SK-N-SH (cell line): Measurements from ENCODE around the gene ENTPD2. TPM values are rescaled to one million over a fixed set of nuclear protein-coding genes. Genes with fewer than 3 reads are reported as not detected.
A peak's percentile ranks its signal among the peaks of the same experiment; 100 is the strongest.

Experiments used
- CTCF ChIA-PET: fragments of 300-600, 350-600 bp; formaldehyde crosslinking; extraction: SDS; loops from one replicate; lab custom pipeline; 2021; lab: Yijun Ruan, JAX
- POLR2A ChIA-PET: fragments of 350-600 bp; sonication (Branson Sonifier 250); formaldehyde crosslinking; extraction: SDS; loops from one replicate; lab custom pipeline; 2020; ENCODE audit warnings: antibody characterized with exemption, inconsistent platforms; lab: Yijun Ruan, JAX
- DNase-seq: peaks from one replicate; pipeline ENCODE4 v3.0.0; 2012
- H2AFZ ChIP-seq: fragments of 200-600 bp; sonication (generic); 2 replicates; pipeline ENCODE4 v1.8.1; 2016; ENCODE audit warnings: antibody characterized with exemption, mild to moderate bottlenecking, low read depth
- H3F3A ChIP-seq: fragments of 200-600 bp; sonication (generic); replicated peaks from 2 replicates; pipeline ENCODE3; 2016; ENCODE audit warnings: antibody characterized with exemption, mild to moderate bottlenecking; ENCODE audit not compliant: insufficient read depth
- H3K27ac ChIP-seq, 2 experiments: fragments of 200-500 bp in 1 of 2; fragments of 200-600 bp in 1 of 2; sonication (Bioruptor generic) in 1 of 2; sonication (generic), shearing (Covaris generic) in 1 of 2; 2 replicates each; pipeline versions ENCODE4 v1.5.1 to v1.6.1; 2014 to 2016; ENCODE audit warnings: low read depth in 2 of 2, inconsistent platforms in 1 of 2, low read length in 1 of 2, mild to moderate bottlenecking in 1 of 2, mixed read lengths in 1 of 2
- H3K27me3 ChIP-seq: fragments of 200-600 bp; sonication (generic), shearing (Covaris generic); 2 replicates; pipeline ENCODE4 v1.6.1; 2016; ENCODE audit warnings: mixed run types; ENCODE audit not compliant: insufficient read depth
- H3K36me3 ChIP-seq, 2 experiments: fragments of 200-500 bp in 1 of 2; fragments of 200-600 bp in 1 of 2; sonication (Bioruptor generic) in 1 of 2; sonication (generic) in 1 of 2; replicated peaks in 1 of 2; 2 replicates each; pipeline versions ENCODE3 to v1.5.1; 2014 to 2016; ENCODE audit warnings: low read length in 1 of 2, mild to moderate bottlenecking in 1 of 2; ENCODE audit not compliant: insufficient read depth in 2 of 2, control insufficient read depth in 1 of 2
- H3K4me1 ChIP-seq, 2 experiments: fragments of 200-500 bp in 1 of 2; fragments of 200-600 bp in 1 of 2; sonication (Bioruptor generic) in 1 of 2; sonication (generic), shearing (Covaris generic) in 1 of 2; 2 replicates each; pipeline versions ENCODE4 v1.5.1 to v1.6.1; 2014 to 2016; ENCODE audit warnings: low read depth in 1 of 2, low read length in 1 of 2, mixed run types in 1 of 2; ENCODE audit not compliant: insufficient read depth in 2 of 2, control insufficient read depth in 1 of 2
- H3K4me2 ChIP-seq: fragments of 200-600 bp; sonication (generic), shearing (Covaris generic); 2 replicates; pipeline ENCODE4 v1.6.1; 2017; ENCODE audit warnings: mixed run types
- H3K4me3 ChIP-seq, 2 experiments: fragments of 200-500 bp in 1 of 2; fragments of 200-600 bp in 1 of 2; sonication (Bioruptor generic) in 1 of 2; sonication (generic), shearing (Covaris generic) in 1 of 2; 2 replicates each; pipeline versions ENCODE4 v1.5.1 to v1.8.1; 2014 to 2016; ENCODE audit warnings: low read depth in 2 of 2, inconsistent platforms in 1 of 2, low read length in 1 of 2, mild to moderate bottlenecking in 1 of 2, mixed read lengths in 1 of 2, moderate library complexity in 1 of 2
- H3K79me2 ChIP-seq: fragments of 200-600 bp; sonication (generic); 2 replicates; pipeline ENCODE4 v1.8.1; 2017; ENCODE audit warnings: mild to moderate bottlenecking; ENCODE audit not compliant: insufficient read depth
- H3K9ac ChIP-seq: fragments of 200-600 bp; sonication (generic); 2 replicates; pipeline ENCODE4 v1.6.1; 2017; ENCODE audit warnings: mixed run types
- H3K9me2 ChIP-seq: fragments of 200-600 bp; sonication (generic); 2 replicates; pipeline ENCODE4 v1.6.1; 2017; ENCODE audit warnings: mixed run types
- H3K9me3 ChIP-seq: fragments of 200-600 bp; sonication (generic); 2 replicates; pipeline ENCODE4 v1.6.1; 2017; ENCODE audit warnings: mixed run types, mild to moderate bottlenecking, moderate library complexity
- H4K20me1 ChIP-seq: fragments of 200-600 bp; sonication (generic); 2 replicates; pipeline ENCODE4 v1.6.1; 2017; ENCODE audit warnings: mild to moderate bottlenecking, mixed run types; ENCODE audit not compliant: insufficient read depth
- ELF1 ChIP-seq: IDR thresholded peaks from 2 replicates; pipeline ENCODE4 v1.4.0; 2012
- FOSL2 ChIP-seq: IDR thresholded peaks from 2 replicates; pipeline ENCODE4 v1.4.0; 2012; ENCODE audit warnings: low read depth, mild to moderate bottlenecking, moderate library complexity, borderline replicate concordance
- FOXM1 ChIP-seq: IDR thresholded peaks from 2 replicates; pipeline ENCODE4 v1.4.0; 2012; ENCODE audit warnings: low read depth, mild to moderate bottlenecking
- JUND ChIP-seq: IDR thresholded peaks from 2 replicates; pipeline ENCODE4 v1.4.0; 2012
- MEF2A ChIP-seq: IDR thresholded peaks from 2 replicates; pipeline ENCODE4 v1.4.0; 2012; ENCODE audit warnings: low read depth, borderline replicate concordance
- YY1 ChIP-seq: IDR thresholded peaks from 2 replicates; pipeline ENCODE4 v1.4.0; 2012; ENCODE audit warnings: low read depth, mild to moderate bottlenecking
- WGBS: methylation state at CpG from one replicate; pipeline ENCODE4 v1.1.6; 2017; ENCODE audit warnings: low lambda C conversion rate; 5-methylcytosine and 5-hydroxymethylcytosine counted together
- polyA plus RNA-seq, 3 experiments: library from polyadenylated mRNA; depleted of rRNA; stranded (reverse); fragments of >200 nt; gene quantifications; 2 replicates each; pipeline ENCODE4 v1.2.3, GENCODE V29; 2012
- TF ChIP-seq, protein P1 (sequence below): IDR thresholded peaks from 2 replicates; pipeline ENCODE4 v1.4.0; 2012; ENCODE audit warnings: low read depth, borderline replicate concordance
- TF ChIP-seq, protein P2 (sequence below): fragments of 150-350 bp; IDR thresholded peaks from 2 replicates; pipeline ENCODE4 v1.6.1; 2016; ENCODE audit warnings: mild to moderate bottlenecking, low read depth, low read length

The ENTPD2 gene
- polyA plus RNA-seq, 1 of the 3 experiments (the other 2 are of a cell fraction) = not detected

DNA sequence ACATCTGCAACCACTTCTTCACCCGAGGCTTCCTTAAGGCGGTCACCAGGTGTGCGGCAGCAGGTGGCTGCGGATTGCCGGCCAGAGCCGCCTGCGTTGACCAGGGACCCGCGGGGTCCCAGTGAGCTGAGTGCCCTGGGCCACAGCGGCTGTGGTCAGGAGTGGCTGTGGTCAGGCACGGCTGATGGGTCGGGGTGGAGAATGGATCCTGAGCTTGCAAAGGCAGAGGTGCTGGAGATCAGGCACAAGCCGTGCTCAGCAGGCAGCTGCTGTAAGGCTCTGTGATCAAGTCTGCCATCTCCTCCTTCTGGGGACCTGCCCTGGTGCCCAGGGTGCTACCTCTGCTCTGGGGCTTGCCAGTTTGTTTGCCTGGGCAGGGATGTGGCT is 25.5 kb upstream of the ENTPD2 start:
- no peak for DNase-seq
- peaks cover 23% of the 10 kb centered on the region for H3F3A ChIP-seq
- no peaks in the 10 kb centered on the region for H3K9me3 ChIP-seq
- no peaks in the 10 kb centered on the region for H4K20me1 ChIP-seq
- no peak overlapping the region for H3K4me3 ChIP-seq
- peaks cover 3 to 8% of the 10 kb centered on the region in 2 experiments for H3K36me3 ChIP-seq
- H3K79me2 ChIP-seq = no peaks in the 10 kb centered on the region
- TF ChIP-seq YY1 (no peak), ELF1 (no peak)
- TF ChIP-seq, protein P1, sequence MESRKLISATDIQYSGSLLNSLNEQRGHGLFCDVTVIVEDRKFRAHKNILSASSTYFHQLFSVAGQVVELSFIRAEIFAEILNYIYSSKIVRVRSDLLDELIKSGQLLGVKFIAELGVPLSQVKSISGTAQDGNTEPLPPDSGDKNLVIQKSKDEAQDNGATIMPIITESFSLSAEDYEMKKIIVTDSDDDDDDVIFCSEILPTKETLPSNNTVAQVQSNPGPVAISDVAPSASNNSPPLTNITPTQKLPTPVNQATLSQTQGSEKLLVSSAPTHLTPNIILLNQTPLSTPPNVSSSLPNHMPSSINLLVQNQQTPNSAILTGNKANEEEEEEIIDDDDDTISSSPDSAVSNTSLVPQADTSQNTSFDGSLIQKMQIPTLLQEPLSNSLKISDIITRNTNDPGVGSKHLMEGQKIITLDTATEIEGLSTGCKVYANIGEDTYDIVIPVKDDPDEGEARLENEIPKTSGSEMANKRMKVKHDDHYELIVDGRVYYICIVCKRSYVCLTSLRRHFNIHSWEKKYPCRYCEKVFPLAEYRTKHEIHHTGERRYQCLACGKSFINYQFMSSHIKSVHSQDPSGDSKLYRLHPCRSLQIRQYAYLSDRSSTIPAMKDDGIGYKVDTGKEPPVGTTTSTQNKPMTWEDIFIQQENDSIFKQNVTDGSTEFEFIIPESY = no peak
- TF ChIP-seq, protein P2, sequence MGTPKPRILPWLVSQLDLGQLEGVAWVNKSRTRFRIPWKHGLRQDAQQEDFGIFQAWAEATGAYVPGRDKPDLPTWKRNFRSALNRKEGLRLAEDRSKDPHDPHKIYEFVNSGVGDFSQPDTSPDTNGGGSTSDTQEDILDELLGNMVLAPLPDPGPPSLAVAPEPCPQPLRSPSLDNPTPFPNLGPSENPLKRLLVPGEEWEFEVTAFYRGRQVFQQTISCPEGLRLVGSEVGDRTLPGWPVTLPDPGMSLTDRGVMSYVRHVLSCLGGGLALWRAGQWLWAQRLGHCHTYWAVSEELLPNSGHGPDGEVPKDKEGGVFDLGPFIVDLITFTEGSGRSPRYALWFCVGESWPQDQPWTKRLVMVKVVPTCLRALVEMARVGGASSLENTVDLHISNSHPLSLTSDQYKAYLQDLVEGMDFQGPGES = no peak
- no peaks in the 10 kb centered on the region for H3K27me3 ChIP-seq
- 86% methylated on average over 10 of the region's 13 CpGs for WGBS
- no peak overlapping the region for H2AFZ ChIP-seq
- ChIA-PET POLR2A (interaction anchor here (0.6 to 0.7 kb wide), 2 partner anchors 9 to 53 kb away, joined by 3 read pairs; partner anchors contain the start of gene SAPCD2), CTCF (interaction anchor here (0.7 to 1.9 kb wide), 5 partner anchors 9 to 147 kb away, joined by 3 to 8 read pairs (median 5); partner anchors contain the start of genes NPDC1, RNF224 and SAPCD2)
- no peak overlapping the region for H3K9ac ChIP-seq
- H3K4me2 ChIP-seq = no peak overlapping the region
- peaks cover 8 to 9% of the 10 kb centered on the region in 2 experiments; a peak in 2 of 4 replicates for H3K4me1 ChIP-seq
- H3K27ac ChIP-seq = no peak overlapping the region
- no peaks in the 10 kb centered on the region for H3K9me2 ChIP-seq

DNA sequence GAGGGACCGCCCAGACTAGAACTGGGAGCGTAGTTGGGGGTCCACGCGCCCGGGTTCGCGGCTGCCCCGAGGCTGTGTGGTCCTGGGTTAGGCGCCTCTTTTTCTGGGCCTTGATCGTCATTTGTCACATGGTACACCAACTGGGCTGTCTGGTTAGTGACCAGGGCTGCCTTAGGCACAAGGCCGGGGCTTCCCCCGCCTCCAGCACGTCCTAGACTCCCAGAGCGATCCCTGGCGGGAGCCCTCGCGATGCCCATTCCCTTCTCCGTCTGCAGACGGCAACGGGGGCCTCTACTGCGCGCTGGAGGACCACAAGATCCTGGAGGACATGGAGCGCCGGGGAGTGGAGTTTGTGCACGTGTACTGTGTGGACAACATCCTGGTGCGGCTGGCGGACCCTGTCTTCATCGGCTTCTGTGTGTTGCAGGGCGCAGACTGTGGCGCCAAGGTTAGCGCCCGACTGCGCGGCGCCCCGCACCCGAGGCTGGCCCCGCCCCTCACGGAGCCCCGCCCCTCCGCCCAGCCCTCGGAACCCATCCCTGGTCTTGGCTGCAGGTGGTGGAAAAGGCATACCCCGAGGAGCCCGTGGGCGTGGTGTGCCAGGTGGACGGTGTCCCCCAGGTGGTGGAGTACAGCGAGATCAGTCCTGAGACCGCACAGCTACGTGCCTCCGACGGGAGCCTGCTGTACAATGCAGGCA is 25.0 kb upstream of the ENTPD2 start:
- TF ChIP-seq JUND = no peak
- TF ChIP-seq FOXM1 = no peak
- no peak for TF ChIP-seq MEF2A
- no peak for TF ChIP-seq FOSL2
- Histone ChIP-seq H3K27ac (no peak overlapping the region), H3K79me2 (no peaks in the 10 kb centered on the region), H3K4me1 (peaks cover 4 to 9% of the 10 kb centered on the region in 2 experiments; a peak in 2 of 4 replicates), H3F3A (peaks cover 18% of the 10 kb centered on the region), H3K4me3 (no peak overlapping the region; a peak in 1 of 4 replicates), H3K9me3 (no peaks in the 10 kb centered on the region), H3K9me2 (no peaks in the 10 kb centered on the region), H4K20me1 (no peaks in the 10 kb centered on the region), H3K36me3 (peaks cover 3 to 8% of the 10 kb centered on the region in 2 experiments), H3K4me2 (0 out of 2 replicates have a peak overlapping the region, but pooled peaks have one; percentile 87), H3K9ac (no peak overlapping the region), H3K27me3 (no peaks in the 10 kb centered on the region), H2AFZ (no peak overlapping the region)
- WGBS = 87% methylated on average over 18 of the region's 51 CpGs
- DNase-seq = no peak
- CTCF ChIA-PET = interaction anchor here (0.9 to 2.9 kb wide), 6 partner anchors 8 to 148 kb away, joined by 3 to 18 read pairs (median 6); partner anchors contain the start of genes ABCA2, NPDC1, RNF224 and SAPCD2
- POLR2A ChIA-PET = interaction anchor here (0.6 kb wide), 1 partner anchor 54 kb away, joined by 3 read pairs; no protein-coding TSS in a partner anchor
